ENCODE results near the gene BZW1.

- no peak for TF ChIP-seq CTCF (conservative IDR thresholded peaks at IDR 0.05)
- TF ChIP-seq ZFX (IDR thresholded peaks at IDR 0.05) = no peak
These were observed 27.5 kb upstream of the BZW1 start for GRCh38 chr2:200784215-200784614.

Measured in C4-2B (cell line).